Activated CD8-positive, alpha-beta memory T cell treated with anti-CD3 and anti-CD28 coated beads, Interleukin-2, amount 10 ng/mL, durations not matched to agents 7 days and 5 days (primary cell): ENCODE data around the gene NGLY1. TPM values are rescaled to one million over a fixed set of nuclear protein-coding genes. Genes with fewer than 3 reads are reported as not detected.

Source experiments
- ATAC-seq: fragments of 150-1000 bp; cut with Tn5 transposase; one replicate; pipeline ENCODE4 v1.10.0; 2021; ENCODE audit warnings: moderate library complexity
- CTCF ChIA-PET: fragments of 350-600 bp; sonication (Branson Sonifier 250); formaldehyde crosslinking; loops from one replicate; lab custom pipeline; 2021; ENCODE audit warnings: antibody characterized with exemption; lab: Charles Lee
- DNase-seq: peaks from one replicate; pipeline ENCODE4 v3.0.0-alpha.2; 2020
- H3K27ac Mint-ChIP-seq: one replicate; pipeline ENCODE4 v1.8.0; 2021; ENCODE audit warnings: mild to moderate bottlenecking, mixed read lengths
- H3K27me3 Mint-ChIP-seq: one replicate; pipeline ENCODE4 v1.8.0; 2021; ENCODE audit warnings: mixed read lengths
- H3K36me3 Mint-ChIP-seq: one replicate; pipeline ENCODE4 v1.8.0; 2021; ENCODE audit warnings: mild to moderate bottlenecking, mixed read lengths
- H3K4me1 Mint-ChIP-seq: one replicate; pipeline ENCODE4 v1.8.0; 2021; ENCODE audit warnings: mixed read lengths
- H3K4me3 Mint-ChIP-seq: one replicate; pipeline ENCODE4 v1.8.0; 2021; ENCODE audit warnings: mild to moderate bottlenecking, moderate library complexity, mixed read lengths
- H3K9me3 Mint-ChIP-seq: one replicate; pipeline ENCODE4 v1.8.0; 2022; ENCODE audit warnings: low read depth, mixed read lengths
- total RNA-seq, 2 experiments: library from RNA; stranded (reverse); gene quantifications; one replicate each; pipeline ENCODE4 v1.2.3, GENCODE V29; 2021

Gene NGLY1, protein sequence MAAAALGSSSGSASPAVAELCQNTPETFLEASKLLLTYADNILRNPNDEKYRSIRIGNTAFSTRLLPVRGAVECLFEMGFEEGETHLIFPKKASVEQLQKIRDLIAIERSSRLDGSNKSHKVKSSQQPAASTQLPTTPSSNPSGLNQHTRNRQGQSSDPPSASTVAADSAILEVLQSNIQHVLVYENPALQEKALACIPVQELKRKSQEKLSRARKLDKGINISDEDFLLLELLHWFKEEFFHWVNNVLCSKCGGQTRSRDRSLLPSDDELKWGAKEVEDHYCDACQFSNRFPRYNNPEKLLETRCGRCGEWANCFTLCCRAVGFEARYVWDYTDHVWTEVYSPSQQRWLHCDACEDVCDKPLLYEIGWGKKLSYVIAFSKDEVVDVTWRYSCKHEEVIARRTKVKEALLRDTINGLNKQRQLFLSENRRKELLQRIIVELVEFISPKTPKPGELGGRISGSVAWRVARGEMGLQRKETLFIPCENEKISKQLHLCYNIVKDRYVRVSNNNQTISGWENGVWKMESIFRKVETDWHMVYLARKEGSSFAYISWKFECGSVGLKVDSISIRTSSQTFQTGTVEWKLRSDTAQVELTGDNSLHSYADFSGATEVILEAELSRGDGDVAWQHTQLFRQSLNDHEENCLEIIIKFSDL
- 10 to 100 TPM; 41.2 to 70.0 TPM for total RNA-seq

DNA sequence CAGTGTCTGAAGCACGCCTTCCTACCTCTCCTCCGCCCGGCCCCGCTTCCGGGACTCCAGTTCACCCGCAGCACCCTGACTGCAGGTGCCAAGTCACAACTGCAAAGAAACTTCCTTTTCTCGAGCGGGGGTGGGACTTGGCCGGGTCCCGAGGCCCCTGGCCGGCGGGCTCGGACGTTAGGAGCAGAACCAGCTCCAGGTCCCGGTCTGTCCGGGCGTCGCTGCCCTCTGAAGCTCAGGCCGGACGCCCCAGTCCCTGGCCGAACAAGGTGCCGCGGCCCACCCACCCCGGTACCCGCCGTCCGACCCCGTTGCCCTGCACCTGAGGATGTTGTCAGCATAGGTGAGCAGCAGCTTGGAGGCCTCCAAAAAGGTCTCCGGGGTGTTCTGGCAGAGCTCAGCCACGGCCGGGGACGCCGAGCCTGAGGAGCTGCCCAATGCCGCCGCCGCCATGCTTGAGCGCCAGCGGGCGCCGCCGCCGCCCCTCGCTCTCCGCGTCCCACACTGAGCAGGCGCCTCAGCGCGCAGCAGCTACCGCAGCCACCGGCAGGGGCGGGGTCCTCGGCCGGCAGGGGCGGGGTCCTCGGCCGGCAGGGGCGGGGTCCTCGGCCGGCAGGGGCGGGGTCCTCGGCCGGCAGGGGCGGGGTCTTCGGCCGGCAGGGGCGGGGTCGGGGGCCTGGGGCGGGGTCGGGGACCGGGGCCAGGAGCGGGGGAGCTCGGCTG, at the start of gene NGLY1:
TSS of gene NGLY1 (minus strand) at position 506 of the 723 bp plus-strand sequence. CDS start at position 453, 53 bp downstream.
- Mint-ChIP-seq H3K4me1 (peaks cover 42% of the 10 kb centered on the region), H3K9me3 (no peaks in the 10 kb centered on the region), H3K27me3 (no peaks in the 10 kb centered on the region), H3K27ac (peak within 1 kb of the TSS; percentile 84), H3K4me3 (peak within 1 kb of the TSS; percentile 94), H3K36me3 (peaks cover 19% of the 10 kb centered on the region)
- CTCF ChIA-PET, result interaction anchor here (0.6 to 2.2 kb wide), 4 partner anchors 10 to 134 kb away, joined by 3 to 11 read pairs (median 3); no protein-coding TSS in a partner anchor
- peak; percentile 93 for ATAC-seq
- peak; percentile 88 for DNase-seq

DNA sequence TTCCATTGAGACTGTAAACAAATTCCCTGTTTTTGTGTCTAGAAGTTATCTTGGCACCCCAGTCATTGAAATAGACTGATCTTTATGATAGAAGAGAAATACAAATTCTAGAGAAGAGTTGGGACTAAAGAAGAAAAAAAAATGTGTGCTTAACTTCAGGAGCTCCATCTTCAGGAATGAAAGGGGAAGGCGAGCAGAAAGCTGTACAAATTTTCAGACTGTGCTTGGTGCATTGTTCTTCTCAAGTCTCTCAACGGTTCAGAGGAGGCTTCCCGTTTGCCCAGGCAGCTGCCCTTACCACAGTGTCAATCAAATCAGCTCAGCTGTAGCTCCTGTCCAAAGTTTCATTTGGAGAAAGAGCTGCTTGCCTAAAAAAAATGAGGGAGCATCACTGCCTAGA, 48.3 kb upstream of the NGLY1 start:
- Mint-ChIP-seq H3K4me3 (no peak overlapping the region), H3K36me3 (no peaks in the 10 kb centered on the region), H3K9me3 (no peaks in the 10 kb centered on the region), H3K4me1 (peaks cover under 1% of the 10 kb centered on the region), H3K27me3 (peaks cover 2% of the 10 kb centered on the region), H3K27ac (no peak overlapping the region)
- ATAC-seq (no peak), DNase-seq (no peak)
- CTCF ChIA-PET, result interaction anchor here (0.8 to 2.6 kb wide), 3 partner anchors 14 to 183 kb away, joined by 3 to 13 read pairs (median 3); partner anchors contain the start of gene NGLY1

DNA sequence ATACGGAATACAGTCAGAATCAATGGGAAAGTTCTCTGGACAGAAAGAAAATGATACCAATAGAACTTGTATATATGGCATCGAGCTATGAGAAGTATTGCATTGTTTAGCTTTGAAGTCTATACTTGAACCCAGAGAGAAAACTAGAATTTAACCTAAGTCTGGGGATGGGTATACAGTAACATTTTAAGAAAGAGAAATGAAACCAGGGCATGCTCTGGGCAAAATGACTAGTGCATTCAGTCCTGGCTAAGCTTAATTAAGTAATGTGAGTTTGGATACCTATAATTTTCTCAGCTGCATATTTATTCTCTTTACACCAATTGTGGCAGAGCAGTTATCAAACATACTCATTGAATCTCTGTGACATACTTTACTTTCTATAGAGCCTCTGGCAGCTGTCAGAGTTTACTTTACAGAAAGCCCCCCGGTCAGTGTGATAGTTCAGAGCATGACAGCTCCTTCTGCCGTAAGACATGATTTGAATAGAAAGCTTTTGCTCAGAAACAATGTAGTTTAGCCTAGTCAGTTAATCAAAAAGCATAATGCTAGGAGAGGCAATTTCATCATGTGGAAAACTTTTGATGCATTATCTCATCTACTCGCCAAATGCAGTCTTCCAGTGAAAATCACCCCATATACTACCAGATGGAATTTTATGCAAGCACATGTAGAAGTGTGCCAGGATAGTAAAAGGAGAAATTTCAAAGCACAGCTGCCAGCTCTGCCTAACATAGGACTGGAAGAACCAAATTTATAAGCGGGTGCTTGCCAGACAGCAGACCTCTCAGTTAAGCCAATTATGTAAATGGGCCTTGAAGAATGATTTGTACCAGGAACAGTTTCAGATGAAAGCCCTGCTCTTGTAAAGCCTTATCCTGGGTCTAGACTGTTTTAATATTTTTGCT, 47.4 kb upstream of the NGLY1 start:
- peaks cover 9% of the 10 kb centered on the region for H3K4me1 Mint-ChIP-seq
- no peaks in the 10 kb centered on the region for H3K9me3 Mint-ChIP-seq
- CTCF ChIA-PET, result interaction anchor here (1.1 to 2.6 kb wide), 2 partner anchors 14 to 182 kb away, joined by 3 to 13 read pairs; no protein-coding TSS in a partner anchor
- no peak for ATAC-seq
- H3K27me3 Mint-ChIP-seq, result peaks cover 2% of the 10 kb centered on the region
- no peak for DNase-seq
- H3K27ac Mint-ChIP-seq, result no peak overlapping the region
- no peaks in the 10 kb centered on the region for H3K36me3 Mint-ChIP-seq
- no peak overlapping the region for H3K4me3 Mint-ChIP-seq

DNA sequence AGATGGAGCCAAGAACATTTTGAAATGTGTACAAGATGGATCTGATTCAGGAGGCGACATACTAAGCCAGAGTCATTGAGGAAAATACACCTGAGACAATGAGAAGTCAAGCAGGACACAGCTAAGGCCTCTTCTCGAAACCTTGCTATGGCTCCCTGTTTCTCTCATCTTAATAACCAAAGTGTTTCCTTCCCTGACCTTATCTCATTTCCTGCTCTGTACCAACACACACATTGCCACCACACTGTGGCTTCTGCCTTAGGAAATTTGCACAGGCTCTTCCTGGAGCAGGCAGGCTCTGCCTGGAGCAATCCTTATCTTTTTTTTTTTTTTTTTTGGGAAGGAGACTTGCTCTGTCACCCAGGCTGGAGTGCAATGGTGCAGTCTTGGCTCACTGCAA, 43.3 kb upstream of the NGLY1 start:
- ATAC-seq (no peak), DNase-seq (no peak)
- Mint-ChIP-seq H3K9me3 (no peaks in the 10 kb centered on the region), H3K27ac (no peak overlapping the region), H3K27me3 (peaks cover 4% of the 10 kb centered on the region), H3K4me1 (peaks cover 9% of the 10 kb centered on the region), H3K36me3 (no peaks in the 10 kb centered on the region), H3K4me3 (no peak overlapping the region)
- CTCF ChIA-PET, result no interaction called here

DNA sequence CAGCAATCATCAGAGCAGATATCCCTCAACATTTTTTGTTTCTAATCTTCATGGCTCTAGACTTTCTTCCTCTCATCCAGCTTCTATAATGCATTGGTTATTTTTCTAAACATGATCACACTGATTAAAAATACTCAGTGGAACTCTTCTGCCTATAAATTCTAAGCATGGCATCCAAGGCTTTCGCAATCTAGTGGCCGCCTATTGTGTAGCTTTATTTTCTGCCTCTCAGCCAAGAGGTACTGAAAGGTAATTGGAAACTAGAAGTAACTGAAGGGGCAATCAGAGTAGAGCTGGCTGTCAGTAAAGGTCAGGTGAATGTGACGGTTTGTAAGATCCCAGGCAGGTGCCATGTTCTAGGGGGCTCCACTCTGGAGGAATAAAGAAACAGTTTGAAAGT, 40.1 kb upstream of the NGLY1 start:
- H3K4me1 Mint-ChIP-seq, result peaks cover 9% of the 10 kb centered on the region
- ATAC-seq (no peak), DNase-seq (no peak)
- H3K4me3 Mint-ChIP-seq, result no peak overlapping the region
- no peak overlapping the region for H3K27ac Mint-ChIP-seq
- no peaks in the 10 kb centered on the region for H3K9me3 Mint-ChIP-seq
- H3K27me3 Mint-ChIP-seq, result peaks cover 7% of the 10 kb centered on the region
- no peaks in the 10 kb centered on the region for H3K36me3 Mint-ChIP-seq
- CTCF ChIA-PET, result no interaction called here

DNA sequence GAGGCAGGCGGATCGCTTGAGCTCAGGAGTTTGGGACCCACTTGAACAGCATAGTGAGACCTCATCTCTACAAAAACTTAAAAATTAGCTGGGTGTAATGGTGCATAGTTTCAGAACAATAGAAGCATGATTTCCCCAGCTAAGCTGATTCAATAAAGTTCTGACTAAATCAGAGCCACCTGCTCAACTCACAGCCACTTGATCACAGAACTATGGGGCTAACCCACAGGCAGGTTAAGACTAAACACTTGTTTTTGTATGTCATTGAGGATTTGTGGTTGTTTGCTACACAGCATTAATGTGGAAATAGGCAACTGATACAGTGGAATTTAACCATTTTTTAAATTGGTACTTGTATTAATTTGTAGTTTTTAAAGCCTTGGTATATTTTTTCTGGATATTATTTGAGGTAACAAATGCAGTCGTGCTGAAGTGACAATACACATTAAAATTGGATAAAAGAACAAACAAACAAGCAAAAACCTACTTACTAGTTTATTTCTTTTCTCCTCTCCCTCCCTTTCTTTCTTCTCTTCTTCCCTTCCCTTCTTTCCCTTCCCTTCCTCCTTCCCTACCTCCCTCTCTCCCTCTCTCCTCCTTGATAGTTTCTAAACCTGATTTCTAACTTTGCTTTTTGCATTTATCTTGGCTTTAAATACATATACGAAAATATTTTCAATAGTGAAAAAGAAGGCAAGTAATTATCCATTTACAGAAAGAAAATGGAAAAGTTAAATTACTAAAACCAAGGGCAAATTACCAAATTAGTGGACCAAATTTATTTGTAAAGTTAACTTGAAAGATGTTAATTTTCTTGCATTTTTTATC, 38.7 kb upstream of the NGLY1 start:
- peaks cover 12% of the 10 kb centered on the region for H3K4me1 Mint-ChIP-seq
- no peak overlapping the region for H3K4me3 Mint-ChIP-seq
- H3K27me3 Mint-ChIP-seq, result peaks cover 7% of the 10 kb centered on the region
- ATAC-seq, result no peak
- CTCF ChIA-PET, result no interaction called here
- no peak for DNase-seq
- no peak overlapping the region for H3K27ac Mint-ChIP-seq
- no peaks in the 10 kb centered on the region for H3K36me3 Mint-ChIP-seq
- H3K9me3 Mint-ChIP-seq, result no peaks in the 10 kb centered on the region

DNA sequence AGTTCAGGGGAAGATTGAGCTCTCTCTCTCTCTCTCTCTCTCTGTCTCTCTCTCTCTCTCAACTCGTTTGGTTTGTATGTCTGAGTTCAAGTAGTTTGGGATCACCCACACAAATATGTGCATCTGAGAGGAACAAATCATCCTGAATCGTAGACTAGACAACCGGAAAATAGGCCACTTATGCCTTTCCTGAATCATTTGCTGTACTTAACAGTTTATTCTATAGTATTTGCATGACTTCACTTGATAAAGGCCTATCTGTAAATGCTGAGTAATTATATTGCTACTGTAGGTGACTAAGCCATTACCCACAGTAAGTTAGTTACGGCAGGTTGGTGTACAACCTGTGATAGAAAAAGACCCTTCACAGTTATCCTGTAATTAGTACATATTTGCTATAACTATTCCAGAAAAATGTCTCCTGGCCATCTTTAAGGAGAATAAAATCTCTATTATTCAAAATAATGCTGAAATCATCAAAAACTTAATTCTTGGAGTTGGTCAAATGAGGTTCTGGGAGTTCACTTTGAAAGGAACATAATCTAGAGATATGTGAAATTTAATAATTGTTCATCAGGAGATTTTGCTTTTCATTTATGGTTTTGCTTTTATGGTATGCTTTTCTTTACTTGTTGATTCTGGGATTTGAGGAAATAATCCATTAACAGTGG, 37.7 kb upstream of the NGLY1 start:
- Mint-ChIP-seq H3K27me3 (peaks cover 12% of the 10 kb centered on the region), H3K9me3 (no peaks in the 10 kb centered on the region), H3K36me3 (no peaks in the 10 kb centered on the region), H3K4me1 (peaks cover 9% of the 10 kb centered on the region), H3K4me3 (no peak overlapping the region), H3K27ac (no peak overlapping the region)
- CTCF ChIA-PET, result no interaction called here
- ATAC-seq (no peak), DNase-seq (no peak)

DNA sequence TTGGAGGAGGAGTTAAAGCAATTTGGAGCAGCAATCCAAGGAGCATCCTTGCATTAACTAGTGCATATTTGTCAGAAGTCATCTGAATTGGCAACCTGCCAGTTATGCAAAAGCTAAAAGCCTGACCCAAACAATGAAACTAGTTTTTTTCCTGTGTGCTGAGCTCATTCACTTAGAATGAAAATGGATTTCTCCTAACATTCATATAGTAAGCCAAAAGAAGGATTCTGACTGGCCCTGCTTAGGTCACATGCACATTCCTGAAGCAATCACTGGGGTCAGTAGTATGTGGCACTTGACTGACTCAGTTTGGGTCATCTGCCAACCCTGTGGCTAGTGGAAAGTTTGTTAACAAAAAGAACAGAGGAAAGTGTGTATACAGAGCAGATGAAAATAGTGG, 37.1 kb upstream of the NGLY1 start:
- CTCF ChIA-PET, result interaction anchor here (1.1 kb wide), 1 partner anchor 36 kb away, joined by 3 read pairs; no protein-coding TSS in a partner anchor
- H3K4me3 Mint-ChIP-seq, result no peak overlapping the region
- no peak for ATAC-seq

DNA sequence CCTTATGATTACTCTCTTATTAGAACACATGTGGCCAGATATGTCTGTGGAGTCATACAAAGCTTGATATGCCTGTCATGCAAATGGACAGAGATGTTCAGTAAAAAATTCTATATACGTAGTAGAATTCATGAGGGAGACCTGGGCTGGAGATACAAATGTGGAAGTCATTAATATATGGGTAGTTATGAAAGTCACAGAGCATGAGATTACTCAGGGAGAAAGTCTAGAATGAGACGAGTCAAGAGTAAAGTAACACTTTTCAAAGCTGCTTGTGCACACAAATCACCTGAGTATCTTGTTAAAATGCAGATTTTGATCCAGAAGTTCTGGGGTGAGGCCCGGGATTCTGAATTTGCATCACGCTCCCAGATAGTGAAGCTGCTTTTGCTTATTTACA, 35.1 kb upstream of the NGLY1 start:
- CTCF ChIA-PET, result interaction anchor here (0.8 kb wide), 1 partner anchor 39 kb away, joined by 3 read pairs; no protein-coding TSS in a partner anchor
- Mint-ChIP-seq H3K9me3 (no peaks in the 10 kb centered on the region), H3K27me3 (peaks cover 18% of the 10 kb centered on the region), H3K4me3 (no peak overlapping the region), H3K36me3 (no peaks in the 10 kb centered on the region), H3K4me1 (peaks cover 7% of the 10 kb centered on the region), H3K27ac (no peak overlapping the region)
- no peak for DNase-seq
- no peak for ATAC-seq

More for the DNA sequence above, 37.1 kb upstream of the NGLY1 start:
- no peak for DNase-seq
- H3K27me3 Mint-ChIP-seq, result peaks cover 12% of the 10 kb centered on the region
- H3K4me1 Mint-ChIP-seq, result peaks cover 7% of the 10 kb centered on the region
- no peaks in the 10 kb centered on the region for H3K9me3 Mint-ChIP-seq
- H3K27ac Mint-ChIP-seq, result no peak overlapping the region
- no peaks in the 10 kb centered on the region for H3K36me3 Mint-ChIP-seq

DNA sequence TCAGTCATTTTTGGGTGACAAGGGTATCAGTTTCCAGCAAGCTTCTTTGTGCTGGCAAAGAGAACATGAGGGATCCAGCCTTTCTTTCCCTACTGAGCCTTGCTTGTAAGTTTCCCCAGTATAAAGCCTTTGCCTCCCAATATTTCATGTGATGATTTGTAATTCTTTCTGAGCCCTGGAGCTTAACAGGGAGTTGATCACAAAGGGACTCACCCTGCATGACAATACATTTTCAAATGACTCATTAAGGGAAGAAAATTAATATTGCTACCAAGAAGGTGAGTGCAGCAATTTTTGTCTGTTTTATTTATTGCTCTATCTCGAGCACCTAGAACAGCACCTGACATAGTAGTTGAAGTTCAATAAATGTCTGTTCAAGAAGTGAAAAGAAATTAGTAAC, 34.4 kb upstream of the NGLY1 start:
- H3K27me3 Mint-ChIP-seq, result peaks cover 14% of the 10 kb centered on the region
- H3K4me1 Mint-ChIP-seq, result peaks cover 8% of the 10 kb centered on the region
- H3K36me3 Mint-ChIP-seq, result no peaks in the 10 kb centered on the region
- H3K9me3 Mint-ChIP-seq, result no peaks in the 10 kb centered on the region
- CTCF ChIA-PET, result no interaction called here
- DNase-seq (no peak), ATAC-seq (no peak)
- H3K4me3 Mint-ChIP-seq, result no peak overlapping the region
- H3K27ac Mint-ChIP-seq, result no peak overlapping the region

DNA sequence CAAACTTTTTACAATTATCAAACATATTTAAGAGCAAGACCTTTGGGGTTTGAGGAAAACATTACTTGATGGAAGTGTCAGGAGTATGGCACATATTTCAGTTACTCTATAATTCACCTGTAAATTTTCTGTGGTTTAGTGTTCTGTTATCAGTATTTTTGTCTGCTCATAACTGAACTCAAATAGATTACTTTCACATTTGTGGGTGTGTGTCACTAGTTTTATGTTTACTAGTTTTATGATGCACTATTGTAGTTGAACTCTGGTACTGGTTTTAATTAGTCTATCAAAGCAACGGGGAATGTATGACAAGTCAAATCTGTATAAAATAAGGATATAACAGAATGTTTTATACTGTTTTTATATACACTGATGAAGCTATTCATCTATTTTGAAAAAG, 33.9 kb upstream of the NGLY1 start:
- DNase-seq, result no peak
- Mint-ChIP-seq H3K27ac (no peak overlapping the region), H3K36me3 (no peaks in the 10 kb centered on the region), H3K9me3 (no peaks in the 10 kb centered on the region), H3K4me3 (no peak overlapping the region), H3K4me1 (peaks cover 9% of the 10 kb centered on the region), H3K27me3 (peaks cover 14% of the 10 kb centered on the region)
- CTCF ChIA-PET, result interaction anchor here (1.5 kb wide), 1 partner anchor 13 kb away, joined by 3 read pairs; no protein-coding TSS in a partner anchor
- ATAC-seq, result no peak
